NCI-H446 (cell line): ENCODE measurements around the gene FBXL20.
"Not testable (repeated sequence)": the region's sequence is repeated elsewhere in the genome, so short reads cannot be mapped to it uniquely, and the experiment has no call there.

Source experiments
- DNase-seq, 2 experiments: peaks; one replicate each; lab custom pipeline; 2025; lab: John Stamatoyannopoulos, UW

The FBXL20 gene

DNA sequence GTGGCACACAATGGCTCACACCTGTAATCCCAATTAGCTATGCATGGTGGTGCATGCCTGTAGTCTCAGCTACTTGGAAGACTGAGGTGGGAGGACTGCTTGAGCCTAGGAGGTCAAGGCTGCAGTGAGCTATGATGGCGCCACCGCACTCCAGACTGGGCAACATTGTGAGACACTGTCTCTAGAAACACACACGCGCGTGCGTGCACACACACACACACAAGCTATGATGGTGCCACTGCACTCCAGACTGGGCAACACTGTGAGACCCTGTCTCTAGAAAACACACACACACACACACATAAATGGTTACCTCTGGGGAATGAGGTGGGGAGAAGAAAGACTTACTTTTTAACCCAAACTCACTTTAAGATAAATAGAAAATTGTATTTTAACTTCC, 16.4 kb downstream of the FBXL20 start:
- DNase-seq, result no peak

DNA sequence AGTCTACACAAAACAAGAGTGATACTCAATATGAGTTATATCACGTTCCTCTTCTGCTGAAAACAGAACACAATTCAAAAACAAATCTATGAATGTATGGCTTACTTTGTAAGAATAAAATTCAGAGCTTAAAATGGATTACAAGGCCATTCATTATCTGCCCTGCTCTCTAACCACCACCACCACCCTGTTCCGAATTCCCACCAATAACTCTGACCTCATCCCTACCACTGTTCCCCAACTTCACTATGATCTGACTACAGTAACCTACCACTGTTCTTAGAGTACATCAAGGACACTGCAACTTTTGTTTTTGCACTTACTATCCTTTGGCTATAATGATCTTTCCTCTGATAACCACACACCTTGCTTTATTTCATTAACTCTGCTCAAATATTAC, 21.3 kb downstream of the FBXL20 start:
- no peak for DNase-seq

DNA sequence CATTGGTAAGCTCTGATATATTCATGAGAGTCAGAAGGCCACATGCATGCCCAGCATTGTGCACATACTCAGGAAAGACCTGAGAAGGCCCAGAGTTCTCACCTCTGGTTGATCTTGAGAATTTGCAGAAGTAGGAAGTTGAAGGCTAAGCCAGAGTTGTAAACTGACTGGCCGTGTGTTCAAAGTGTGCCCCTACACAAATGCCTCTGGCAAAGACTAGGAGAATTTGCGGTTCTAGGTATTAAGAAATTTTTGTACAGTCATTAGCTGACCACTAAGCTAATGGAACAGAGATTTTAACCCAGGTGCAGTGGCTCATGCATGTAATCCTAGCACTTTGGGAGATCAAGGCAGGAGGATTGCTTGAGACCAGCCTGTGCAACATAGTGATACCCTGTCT, 25.0 kb downstream of the FBXL20 start:
- no peak for DNase-seq

DNA sequence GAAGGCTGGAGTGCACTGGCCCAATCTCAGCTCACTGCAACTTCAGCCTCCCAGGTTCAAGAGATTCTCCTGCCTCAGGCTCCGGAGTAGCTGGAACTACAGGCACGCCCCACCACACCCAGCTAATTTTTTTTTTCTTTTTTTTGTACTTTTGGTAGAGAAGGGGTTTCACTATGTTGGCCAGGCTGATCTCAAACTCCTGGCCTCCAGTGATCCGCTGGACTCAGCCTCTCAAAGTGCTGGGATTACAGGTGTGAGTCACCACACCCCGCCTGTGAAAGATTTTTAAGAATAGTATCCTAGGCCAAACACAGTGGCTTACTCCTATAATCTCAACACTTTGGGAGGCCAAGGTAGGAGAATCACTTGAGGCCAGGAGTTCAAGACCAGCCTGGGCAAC, 33.6 kb downstream of the FBXL20 start:
- not testable (repeated sequence) for DNase-seq

DNA sequence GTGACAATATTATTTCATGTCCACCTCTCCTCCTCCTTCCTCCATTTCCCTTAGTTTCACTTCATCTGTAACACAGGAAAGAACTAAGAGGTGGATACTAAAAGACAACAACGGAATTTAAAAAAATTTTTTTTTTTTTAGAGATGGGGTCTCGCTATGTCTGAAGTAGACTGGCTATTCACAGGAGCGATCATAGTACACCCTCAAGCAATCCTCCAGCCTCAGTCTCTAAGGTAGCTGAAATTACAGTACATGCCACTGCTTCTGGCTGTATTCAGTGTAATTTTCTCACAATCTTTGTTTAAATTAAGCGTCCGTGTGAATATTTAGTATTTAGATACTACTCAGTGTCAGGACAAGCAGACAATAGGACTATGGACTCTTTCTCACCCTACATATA, 35.6 kb downstream of the FBXL20 start:
- DNase-seq, result no peak

DNA sequence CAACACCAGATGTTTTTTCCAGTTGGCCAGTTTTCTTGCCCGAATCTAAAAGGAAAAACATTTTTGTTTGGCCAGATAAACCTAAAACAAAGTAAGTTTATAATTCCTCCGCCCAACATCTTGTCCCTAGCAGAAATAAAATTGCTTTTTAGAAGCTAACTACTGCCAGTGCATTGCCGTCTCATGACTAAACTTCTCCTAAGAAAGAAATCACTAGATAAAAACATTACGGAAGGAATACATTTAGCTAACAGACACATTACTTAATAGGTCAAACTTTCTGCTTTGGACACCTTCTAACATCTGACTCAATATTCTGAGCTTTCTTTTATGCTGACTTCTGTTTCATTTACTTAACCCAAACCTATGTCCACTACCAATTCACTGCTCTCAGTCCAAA, 36.2 kb downstream of the FBXL20 start:
- DNase-seq, result no peak

DNA sequence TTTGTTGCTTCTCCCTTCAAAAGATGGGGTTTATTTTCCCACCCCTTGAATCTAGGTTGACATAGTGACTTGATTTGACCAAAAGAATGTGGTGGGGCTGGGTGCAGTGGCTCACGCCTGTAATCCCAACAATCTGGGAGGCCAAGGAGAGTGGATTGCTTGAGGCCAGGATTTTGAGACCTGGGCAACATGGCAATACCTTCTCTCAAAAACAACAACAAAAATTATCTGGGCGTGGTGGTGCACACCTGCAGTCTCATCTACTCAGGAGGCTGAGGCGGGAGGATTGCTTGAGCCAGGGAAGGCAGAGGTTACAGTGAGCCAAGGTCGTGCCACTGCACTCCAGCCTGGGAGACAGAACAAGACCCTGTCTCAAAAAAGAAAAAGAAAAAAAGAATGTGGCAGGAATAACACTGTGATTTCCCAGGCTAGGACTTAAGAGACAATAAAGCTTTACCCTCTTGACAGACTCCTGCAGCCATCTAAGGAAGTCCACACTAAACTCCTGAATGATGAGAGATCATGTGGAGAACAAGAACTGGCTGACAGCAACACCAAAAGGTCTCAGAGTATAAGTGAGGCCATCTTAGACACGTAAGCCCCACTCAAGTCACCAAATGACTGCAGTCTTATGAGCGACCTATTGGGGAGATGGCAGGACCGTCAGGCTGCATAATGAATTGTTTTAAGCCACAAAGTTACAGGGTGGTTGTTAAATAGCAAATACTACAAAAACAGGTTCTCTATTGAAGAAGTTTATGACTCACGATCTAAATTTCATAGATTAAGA, 37.0 kb downstream of the FBXL20 start:
- no peak for DNase-seq

DNA sequence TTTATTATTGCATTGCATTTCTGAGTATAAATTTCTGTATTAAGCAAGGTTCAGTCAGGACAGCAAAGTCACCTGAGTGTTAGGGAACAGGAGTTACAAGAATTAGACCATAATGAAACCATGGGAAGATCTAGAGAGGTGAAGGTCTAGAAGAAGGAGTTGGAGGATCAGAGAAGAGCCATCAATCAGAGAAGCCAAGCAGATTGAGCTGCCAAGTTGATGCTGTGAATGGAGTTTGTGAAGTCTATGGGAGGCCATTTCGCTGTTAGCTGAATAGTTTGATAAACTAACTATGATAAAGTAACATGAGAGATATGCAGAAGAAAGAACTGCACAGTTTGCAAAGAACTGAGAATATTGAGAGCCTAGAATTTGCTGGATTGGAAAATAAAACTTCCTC, 40.4 kb downstream of the FBXL20 start:
- DNase-seq, result no peak

DNA sequence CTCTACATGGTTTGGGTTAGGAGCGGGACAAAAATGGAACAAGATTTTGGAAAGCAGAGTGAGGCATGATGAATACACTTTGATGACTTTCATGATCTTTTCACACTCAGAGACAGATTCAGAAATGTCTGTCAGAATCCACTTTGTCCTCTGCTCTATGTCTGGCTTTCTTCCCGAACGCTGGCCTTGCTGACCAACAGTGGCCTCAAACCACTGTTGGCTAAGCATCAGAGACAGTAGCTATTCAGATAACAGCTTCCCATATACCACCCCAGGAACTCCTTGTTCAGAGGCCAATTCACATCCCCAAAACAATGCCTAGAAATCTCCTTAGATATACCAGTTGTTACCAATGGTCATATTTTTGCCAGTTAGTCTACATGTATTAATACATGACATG, 40.9 kb downstream of the FBXL20 start:
- no peak for DNase-seq

DNA sequence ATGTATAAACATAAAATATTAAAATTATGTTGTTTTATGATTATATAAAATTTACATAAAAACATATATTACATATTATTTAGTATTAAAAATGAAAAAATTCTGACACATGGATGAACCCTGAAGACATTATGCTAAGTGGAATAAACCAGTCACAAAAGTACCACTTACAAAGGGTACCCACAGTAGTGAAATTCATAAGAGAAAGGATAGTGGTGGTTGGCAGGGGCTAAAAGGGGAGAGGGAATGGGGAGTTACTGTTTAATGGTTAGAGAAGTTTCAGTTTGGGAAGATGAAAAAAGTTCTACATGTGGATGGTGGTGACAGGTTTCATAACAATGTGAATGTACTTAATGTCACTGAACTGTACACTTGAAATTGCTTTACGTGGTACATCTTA, 41.4 kb downstream of the FBXL20 start:
- no peak for DNase-seq

DNA sequence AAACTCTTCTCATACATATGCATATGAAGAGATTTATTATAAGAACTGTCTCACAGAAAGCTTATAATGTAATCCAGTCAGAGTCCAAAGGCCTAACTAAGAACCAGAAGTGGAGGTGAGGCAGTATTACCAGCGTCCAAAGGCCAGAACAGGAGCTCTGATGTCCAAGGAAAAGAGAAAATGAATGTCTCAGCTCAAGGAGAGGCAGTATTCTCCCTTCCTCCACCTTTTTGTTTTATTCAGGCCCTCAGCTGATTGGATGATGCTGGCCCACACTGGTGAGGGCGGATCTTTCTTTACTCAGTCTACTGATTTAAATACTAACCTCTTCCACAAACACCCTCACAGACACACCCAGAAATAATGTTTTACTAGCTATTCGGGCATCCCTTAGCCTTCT, 43.4 kb downstream of the FBXL20 start:
- no peak for DNase-seq

DNA sequence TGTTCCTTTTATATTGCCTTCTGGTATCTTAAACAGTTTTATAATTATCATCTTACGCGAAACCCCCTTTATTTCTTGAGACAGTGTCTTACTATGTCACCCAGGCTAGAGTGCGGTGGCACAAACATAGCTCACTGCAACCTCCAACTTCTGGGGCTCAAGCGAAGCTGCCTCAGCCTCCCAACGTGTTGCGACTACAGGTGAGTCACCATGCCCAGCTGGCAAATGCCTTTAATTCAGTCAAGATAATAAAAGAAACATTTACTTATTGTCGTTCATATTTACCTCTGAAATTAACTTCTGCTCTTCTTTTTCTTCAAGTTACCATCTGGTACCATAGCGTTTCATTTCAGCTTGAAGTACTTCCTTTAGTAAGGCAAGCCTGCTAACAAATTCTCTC, 43.9 kb downstream of the FBXL20 start:
- no peak for DNase-seq

DNA sequence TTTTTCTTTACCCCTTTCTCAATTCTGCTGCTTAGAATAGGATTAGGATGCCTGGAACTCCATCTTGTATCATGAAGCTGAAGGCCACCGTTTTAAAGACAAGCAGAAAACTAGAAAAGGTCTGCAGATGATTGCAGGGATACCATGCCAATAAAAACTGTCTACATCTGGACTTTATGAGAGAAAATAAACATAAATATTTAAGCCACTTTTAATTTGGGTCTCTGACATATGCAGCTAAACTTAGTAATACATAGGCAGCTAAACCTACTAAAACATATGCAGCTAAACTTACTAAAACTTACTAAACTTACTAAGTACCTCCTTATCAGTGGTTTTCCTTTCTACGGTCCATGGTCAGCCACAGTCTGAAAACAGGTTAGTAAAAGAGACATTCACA, 48.4 kb downstream of the FBXL20 start:
- no peak for DNase-seq

DNA sequence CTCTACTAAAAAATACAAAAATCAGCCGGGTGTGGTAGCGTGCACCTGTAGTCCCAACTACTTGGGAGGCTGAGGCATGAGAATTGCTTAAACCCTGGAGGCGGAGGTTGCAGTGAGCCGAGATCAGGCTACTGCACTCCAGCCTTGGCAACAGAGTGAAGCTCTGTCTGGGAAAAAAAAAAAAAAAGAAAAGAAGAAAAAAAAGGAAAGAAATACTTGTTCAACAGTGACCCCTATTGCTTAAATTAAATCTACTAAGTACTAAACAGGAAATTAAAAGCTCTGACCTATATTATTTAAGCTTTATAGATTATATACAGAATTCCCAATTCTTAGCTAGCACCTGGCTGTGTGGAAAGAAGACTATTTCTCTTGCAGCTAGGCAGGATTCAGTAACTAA, 48.9 kb downstream of the FBXL20 start:
- DNase-seq, result no peak

DNA sequence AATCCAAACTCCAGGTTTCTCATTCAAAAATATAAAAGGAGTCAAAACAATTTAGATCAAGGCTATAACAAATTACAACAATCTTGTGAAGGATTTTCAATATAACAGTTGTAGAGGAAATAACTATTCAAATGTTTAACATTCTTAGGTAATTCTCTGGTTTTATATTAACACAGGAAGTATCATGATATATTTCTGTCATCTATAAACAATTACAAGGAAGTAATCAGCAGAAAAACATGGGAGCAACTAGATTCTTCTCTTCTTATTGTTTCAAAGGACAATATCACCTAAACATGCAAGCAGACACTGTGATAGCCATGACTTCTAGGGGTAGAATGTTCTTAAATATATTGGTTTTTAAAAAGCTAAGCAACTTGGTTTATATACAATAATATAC, 49.9 kb downstream of the FBXL20 start:
- no peak for DNase-seq

DNA sequence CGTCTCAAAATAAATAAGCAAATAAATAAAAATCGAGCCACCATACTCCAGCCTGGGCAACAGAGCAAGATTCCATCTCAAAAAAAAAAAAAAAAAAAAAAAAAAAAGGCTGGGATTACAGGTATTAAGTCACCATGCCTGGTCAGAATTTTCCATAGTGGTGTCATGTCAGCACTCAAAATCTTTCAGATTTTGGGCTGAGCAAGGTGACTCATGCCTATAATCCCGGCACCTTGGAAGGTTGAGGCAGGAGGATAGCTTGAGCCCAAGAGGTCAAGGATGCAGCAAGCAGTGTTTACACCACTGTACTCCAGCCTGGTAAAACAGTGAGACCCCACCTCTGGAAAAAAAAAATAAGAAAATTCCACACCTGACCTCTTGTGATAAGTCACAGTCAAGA, 52.2 kb downstream of the FBXL20 start:
- no peak for DNase-seq

DNA sequence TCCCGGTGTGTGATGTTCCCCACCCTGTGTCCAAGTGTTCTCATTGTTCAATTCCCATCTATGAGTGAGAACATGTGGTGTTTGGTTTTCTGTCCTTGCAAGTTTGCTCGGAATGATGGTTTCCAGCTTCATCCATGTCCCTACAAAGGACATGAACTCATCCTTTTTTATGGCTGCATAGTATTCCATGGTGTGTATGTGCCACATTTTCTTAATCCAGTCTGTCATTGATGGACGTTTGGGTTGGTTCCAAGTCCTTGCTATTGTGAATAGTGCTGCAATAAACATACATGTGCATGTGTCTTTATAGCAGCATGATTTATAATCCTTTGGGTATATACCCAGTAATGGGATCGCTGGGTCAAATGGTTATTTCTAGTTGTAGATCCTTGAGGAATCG, 54.6 kb downstream of the FBXL20 start:
- DNase-seq, result not testable (repeated sequence)

DNA sequence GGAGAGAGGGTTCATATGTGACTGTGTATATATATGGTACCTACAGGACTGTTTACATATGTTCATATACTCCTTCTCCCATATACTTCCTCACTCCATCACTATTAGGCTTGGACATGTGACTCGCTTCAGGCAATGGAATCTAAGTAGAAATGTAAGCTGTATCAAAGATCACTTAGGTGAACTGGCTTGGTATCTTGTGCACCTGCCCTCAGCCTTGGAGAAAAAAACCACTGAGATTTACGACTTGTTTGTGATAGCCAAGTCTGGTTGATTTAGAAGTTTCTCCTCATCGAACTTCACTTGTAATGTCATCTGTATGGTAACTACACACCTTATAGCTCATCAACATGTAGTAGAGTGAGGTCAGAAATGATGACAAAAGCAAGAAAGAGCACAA, 59.9 kb downstream of the FBXL20 start:
- no peak for DNase-seq

DNA sequence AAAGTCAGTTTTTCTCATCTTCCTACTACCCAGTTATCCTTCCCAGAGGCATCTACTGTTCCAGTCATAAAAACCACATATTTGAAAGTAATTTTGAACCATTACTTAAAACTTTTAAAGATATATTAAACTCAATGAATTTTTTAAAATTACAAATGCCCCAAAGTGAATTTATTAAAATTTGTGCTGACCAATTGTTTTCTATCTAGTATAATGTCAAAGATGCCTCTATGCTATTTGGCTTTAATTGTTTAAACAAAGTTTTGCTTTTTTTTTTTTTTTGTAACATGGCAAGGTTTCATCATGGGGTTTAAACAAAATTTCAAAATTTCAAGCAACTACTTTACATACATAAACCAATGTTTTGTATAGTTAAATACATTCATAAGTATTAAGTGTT, 60.7 kb downstream of the FBXL20 start:
- DNase-seq, result no peak

DNA sequence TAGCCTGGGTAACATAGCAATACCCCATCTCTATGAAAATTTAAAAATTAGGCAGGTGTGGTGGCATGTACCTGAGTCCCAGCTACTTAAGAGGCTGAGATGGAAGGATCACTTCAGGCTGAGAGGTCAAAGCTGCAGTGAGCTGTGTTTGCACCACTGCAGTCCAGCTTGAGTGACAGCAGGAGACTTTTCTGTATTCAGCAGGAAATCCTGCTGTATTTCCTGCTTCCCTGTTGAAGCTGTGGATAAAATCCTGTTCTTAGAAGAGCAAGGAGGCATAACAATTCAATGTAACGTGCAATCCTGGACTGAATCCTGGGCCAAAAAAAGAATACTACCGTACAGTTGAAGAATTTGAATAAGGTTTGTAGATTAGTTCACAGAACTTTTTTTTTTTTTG, 62.2 kb downstream of the FBXL20 start:
- no peak for DNase-seq

DNA sequence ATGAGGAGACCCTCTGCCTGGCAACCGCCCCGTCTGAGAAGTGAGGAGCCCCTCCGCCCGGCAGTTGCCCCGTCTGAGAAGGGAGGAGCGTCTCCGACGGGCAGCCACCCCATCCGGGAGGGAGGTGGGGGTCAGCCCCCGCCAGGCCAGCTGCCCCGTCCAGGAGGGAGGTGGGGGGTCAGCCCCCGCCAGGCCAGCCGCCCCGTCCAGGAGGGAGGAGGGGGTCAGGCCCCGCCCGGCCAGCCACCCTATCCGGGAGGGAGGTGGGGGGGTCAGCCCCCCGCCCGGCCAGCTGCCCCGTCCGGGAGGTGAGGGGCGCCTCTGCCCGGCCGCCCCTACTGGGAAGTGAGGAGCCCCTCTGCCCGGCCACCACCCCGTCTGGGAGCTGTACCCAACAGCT, 63.8 kb downstream of the FBXL20 start:
- not testable (repeated sequence) for DNase-seq

DNA sequence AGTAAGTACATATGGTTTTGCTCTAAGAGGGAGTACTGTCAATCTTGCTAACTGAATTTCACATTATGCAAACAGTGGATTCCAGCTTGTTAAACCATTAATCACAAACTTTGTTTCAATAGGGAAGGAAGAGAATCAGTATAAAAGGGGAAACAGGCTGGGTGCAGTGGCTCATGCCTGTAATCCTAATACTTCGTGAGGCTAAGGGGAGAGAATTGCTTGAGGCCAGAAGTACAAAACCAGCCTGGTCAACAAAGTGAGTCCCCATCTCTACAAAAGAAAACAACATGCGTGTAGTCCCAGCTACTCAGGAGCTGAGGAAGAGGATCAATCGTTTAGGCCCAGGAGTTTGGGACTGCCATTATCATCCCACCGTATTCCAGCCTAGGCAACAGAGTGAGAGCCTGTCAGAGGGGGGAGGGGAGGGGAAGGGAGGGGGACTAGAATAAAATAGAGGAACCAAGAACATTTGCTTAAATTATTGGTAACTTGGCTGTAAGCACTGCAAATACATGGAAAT, 65.7 kb downstream of the FBXL20 start:
- no peak for DNase-seq

DNA sequence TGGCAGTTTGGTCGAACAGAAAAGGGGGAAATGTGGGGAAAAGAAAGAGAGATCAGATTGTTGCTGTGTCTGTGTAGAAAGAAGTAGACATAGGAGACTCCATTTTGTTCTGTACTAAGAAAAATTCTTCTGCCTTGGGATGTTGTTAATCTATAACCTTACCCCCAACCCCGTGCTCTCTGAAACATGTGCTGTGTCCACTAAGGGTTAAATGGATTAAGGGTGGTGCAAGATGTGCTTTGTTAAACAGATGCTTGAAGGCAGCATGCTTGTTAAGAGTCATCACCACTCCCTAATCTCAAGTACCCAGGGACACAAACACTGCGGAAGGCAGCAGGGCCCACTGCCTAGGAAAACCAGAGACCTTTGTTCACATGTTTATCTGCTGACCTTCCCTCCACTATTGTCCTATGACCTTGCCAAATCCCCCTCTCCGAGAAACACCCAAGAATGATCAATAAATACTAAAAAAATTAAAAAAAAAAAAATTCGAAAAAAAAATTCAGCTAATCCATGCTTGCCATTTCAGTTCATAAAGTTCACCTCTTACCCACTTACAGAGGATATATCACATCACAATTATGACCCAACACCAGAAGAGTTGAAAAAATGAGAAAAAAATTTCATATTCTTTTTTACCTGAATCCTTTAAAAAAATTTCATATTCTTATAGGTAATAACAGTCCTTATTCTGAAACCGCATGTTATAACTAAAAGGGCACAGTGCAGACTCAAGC, 67.2 kb downstream of the FBXL20 start:
- DNase-seq, result not testable (repeated sequence)

DNA sequence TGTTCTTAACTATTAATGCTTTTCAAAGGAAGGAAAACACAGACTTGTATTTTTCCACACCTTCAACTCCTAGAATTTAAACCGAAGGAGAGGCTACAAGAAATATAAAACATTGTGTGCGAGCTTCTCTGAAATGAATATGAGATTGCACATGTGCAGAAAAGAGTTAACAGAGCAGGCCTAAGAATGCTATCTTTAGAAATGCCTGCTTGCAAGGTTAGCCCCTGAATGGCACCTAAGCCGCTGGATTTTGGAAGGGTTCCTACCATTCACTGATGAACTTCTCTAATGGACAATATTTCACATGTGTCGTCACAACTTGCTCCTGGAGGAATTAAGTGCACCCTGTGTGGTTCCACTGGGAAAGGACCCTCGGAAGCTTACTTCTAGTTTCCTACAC, 69.3 kb downstream of the FBXL20 start:
- no peak for DNase-seq
